ENCODE data around the gene SLC22A12.

SLC22A12 gene

GRCh38 chr11:64605656-64606585, 14.9 kb downstream of the SLC22A12 start:
- DNase-seq (ENCODE audit: low spot score): no peak

- no peak for DNase-seq (ENCODE audit: low spot score)
Observed at GRCh38 chr11:64606796-64607380, 15.9 kb downstream of the SLC22A12 start.

- no peak for DNase-seq (ENCODE audit: low spot score)
Observed at GRCh38 chr11:64607381-64607985, 16.5 kb downstream of the SLC22A12 start.

GRCh38 chr11:64608046-64608445, 17.0 kb downstream of the SLC22A12 start:
- no peak for DNase-seq (ENCODE audit: low spot score)

GRCh38 chr11:64608636-64609035, 17.6 kb downstream of the SLC22A12 start:
- no peak for DNase-seq (ENCODE audit: low spot score)

- peak; percentile 27 for DNase-seq (ENCODE audit: low spot score)
Observed at GRCh38 chr11:64609436-64610047, 18.5 kb downstream of the SLC22A12 start.

- no peak for DNase-seq (ENCODE audit: low spot score)
Observed at GRCh38 chr11:64610596-64610995, 19.6 kb downstream of the SLC22A12 start.

- DNase-seq (ENCODE audit: low spot score): no peak
Observed at GRCh38 chr11:64611176-64611575, 20.2 kb downstream of the SLC22A12 start.

DNA sequence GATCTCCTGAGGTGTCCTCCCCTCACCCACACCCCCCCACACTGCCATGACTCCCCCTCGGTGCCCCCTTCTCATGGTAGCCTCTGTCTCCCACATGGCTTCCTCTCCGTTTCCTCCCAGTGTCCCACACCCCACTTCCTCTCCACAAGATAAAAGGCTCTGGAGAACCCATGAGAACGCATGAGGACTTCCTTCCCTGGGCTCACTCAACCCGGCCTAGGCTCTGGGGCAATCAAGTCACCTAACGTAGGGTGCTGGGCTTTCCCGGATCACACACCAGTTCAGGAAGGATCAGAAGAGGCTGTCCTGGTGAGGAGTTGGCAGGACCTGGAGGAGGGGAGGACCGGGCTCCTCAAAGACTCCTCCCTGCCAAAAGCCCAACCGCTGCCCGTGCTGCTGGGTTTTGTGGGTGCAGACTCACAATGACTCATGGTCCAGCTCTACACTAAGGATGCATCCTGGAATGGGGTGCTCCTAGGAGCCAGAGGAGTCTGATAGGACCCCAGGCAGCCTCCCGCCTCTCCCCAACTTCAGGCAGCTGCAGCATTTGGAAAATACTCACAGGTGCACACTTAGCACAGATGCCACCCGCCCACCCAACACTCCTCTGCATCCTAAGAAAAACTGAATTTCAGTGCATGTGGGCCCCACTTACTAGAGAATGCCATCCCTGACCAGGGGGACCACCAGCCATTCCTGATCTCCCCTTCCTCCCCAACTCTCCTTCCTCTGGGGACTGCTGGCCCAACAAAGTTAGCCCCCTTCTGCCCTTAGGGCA, 21.0 kb downstream of the SLC22A12 start:
- DNase-seq (ENCODE audit: low spot score): no peak

- no peak for DNase-seq (ENCODE audit: low spot score)
Observed at GRCh38 chr11:64613648-64614047, 22.6 kb downstream of the SLC22A12 start.

GRCh38 chr11:64614917-64615316, 23.9 kb downstream of the SLC22A12 start:
- DNase-seq (ENCODE audit: low spot score): no peak

DNA sequence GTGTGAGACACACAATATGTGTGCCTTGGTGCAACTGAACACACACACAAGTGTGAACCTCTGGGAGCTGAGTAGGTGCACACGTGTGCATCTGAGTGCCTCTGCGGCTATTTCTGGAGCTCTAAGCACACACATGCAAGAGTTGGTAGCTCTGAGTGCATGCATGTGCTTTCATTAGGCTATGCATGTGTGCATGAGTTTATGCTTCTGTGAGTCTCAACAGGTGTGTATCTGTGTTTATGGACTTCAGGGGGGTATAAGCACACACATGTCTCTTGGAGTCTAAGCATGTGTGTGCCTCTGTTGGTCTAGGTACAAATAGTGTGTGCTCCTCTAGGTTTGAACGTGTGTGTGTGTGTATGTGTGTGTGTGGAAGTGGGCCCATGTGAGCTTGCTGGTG, 25.8 kb downstream of the SLC22A12 start:
- no peak for DNase-seq (ENCODE audit: low spot score)

DNA sequence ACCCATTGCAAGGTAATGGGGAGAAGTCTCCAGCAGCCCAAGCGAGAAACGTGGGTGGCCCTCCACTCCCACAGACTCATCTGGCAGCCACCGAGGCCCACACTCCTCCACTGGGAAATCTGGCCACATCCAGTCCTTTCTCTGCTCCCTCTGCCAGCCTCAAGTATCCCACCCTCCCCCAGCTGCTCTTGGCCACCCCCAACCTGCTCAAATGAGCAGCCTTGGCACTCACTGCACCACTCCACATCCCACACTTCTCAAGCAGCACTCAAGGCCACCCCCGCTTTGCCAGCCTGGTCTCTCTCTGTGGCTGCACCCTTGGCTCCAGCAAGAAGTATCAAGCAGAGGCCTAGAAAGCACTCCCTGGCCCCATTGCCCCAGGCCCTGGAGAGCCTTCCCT, 28.2 kb downstream of the SLC22A12 start:
- DNase-seq (ENCODE audit: low spot score): no peak

DNA sequence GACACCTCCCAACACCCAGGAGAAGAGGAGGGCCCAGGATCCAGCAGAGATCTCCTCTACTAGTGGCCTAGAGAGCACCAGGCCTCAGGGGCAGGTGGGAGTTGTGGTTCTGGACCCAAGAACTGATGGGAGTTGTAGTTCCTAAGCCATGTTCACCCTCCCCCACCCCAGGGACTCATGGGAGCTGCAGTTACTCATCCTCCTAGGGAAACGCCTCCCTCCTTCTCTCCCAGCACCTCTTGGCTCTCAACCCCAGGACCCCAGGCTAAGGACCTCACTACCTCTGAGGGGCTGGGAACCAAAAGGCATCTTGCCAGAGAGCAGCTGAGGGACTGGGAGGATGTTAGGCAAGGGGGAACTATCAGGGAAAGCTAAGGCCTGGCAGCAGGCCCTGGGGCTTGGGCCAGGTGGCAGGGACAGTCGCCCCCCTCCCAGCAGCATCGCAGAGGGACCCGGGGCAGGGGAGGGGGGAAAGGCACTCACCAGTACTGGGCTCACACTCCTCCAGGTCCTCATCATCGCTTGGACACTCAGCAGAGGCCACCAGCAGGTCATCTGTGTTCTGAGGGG, 28.9 kb downstream of the SLC22A12 start:
- peak; percentile 24 for DNase-seq (ENCODE audit: low spot score)

DNA sequence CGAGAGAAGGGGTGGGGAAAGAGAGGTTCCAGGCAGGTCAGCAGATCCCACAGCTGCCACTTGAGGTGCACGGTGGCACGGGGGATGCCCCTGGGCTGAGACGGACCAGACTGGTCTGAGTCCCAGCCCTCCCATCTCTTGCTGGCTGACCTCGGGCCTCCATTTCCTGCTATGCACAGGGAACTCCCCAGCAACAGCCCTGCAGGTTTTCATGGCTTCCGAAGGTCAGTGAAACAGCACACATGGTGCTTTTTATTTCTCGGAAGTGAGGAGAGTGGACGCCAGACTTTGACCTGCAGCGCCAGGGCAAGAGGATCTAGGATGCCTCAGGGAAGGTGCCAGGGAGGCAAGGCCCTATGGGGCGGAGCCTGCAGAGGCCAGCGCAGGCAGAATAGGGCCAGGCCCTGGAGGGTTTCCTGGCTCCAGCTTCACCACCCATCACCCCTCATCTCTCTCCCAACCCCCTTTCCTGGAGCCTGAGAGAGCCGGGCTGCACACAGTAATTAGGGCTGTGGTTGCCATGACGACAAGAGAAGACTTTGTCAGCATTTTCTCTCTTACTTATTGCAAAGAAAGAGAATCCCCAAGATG, 29.5 kb downstream of the SLC22A12 start:
- peak; percentile 39 for DNase-seq (ENCODE audit: low spot score)

DNA sequence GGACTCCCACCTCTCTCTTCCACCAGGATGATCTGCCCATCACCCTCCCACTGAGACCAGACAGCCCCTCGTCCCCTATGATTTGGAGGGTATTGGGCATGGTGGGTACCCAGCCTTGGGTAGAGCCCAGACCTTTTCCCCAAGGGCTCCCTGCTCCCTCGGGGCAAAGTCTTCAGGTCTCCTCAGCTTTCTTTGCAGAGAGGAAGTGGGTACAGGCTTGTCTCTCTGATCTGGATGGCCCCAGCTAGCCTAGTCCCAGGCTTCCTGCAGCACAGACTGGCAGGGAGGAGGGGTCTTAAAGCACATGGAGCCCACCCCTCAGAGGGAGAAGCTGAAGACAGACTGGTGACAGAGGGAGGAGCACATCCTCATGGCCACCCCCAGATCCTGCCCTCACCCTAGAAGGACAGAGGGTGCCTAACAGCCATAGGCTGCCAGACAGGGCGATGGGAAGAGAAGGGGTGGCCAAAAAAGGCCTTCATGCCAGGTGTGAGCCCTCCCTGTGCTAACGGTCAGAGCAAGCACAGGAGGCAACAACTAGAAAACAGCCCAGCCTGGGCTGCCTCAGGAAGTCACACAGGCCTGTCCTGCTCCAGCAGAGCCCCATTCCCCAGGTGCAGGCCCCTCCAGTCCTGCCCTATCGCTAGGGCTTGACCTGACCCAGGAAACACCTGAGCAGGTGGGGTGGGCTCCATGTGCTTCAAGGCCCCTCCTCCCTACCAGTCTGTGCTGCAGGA, 30.4 kb downstream of the SLC22A12 start:
- peak; percentile 31 for DNase-seq (ENCODE audit: low spot score)

GRCh38 chr11:64622681-64623080, 31.7 kb downstream of the SLC22A12 start:
- no peak for DNase-seq (ENCODE audit: low spot score)

- peak; percentile 50 for DNase-seq (ENCODE audit: low spot score)
Observed at GRCh38 chr11:64624883-64625481, 34.0 kb downstream of the SLC22A12 start.

- no peak for DNase-seq (ENCODE audit: low spot score)
Observed at GRCh38 chr11:64626637-64627036, 35.6 kb downstream of the SLC22A12 start.

DNA sequence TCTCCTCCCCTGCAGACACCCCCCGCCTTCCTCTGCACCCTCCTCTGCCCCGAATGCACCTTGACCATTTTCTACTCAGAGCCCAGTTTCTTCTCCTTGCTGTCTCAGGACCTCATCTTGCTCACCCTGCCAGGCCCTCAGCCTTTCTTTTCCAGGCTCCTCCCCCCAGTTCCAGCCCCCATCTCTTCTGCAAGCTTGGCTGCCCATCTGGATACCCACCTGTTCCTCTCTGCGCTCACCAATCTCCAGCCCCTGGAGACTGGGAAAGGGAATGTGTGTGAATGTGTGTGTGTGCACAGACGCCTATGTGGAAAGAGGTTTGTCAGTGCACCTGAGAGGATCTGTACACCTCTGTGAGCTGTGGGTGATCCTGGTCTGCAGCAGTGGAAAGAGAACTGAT, 36.4 kb downstream of the SLC22A12 start:
- DNase-seq (ENCODE audit: low spot score): no peak
